SU-DHL-6 (cell line): Measurements from ENCODE around the gene DLG2.
"Not testable (repeated sequence)": the region's sequence is repeated elsewhere in the genome, so short reads cannot be mapped to it uniquely, and the experiment has no call there.

Experiments
- H2AFZ ChIP-seq: fragments of 200-600 bp; sonication (generic); 2 replicates; pipeline ENCODE4 v1.6.1; 2014; ENCODE audit warnings: low read depth, mild to moderate bottlenecking, moderate library complexity, mixed read lengths, antibody characterized with exemption, low read length; ENCODE audit not compliant: severe bottlenecking
- H3F3A ChIP-seq: fragments of 200-600 bp; shearing (Covaris generic); 2 replicates; pipeline ENCODE4 v1.6.0; 2016; ENCODE audit warnings: antibody characterized with exemption, mild to moderate bottlenecking; ENCODE audit not compliant: insufficient read depth
- H3K27ac ChIP-seq: fragments of 200-600 bp; sonication (generic); 2 replicates; pipeline ENCODE4 v1.5.1; 2016; ENCODE audit warnings: low read depth, mild to moderate bottlenecking, low read length, moderate library complexity, mixed read lengths
- H3K27me3 ChIP-seq: fragments of 200-600 bp; sonication (generic), shearing (Covaris generic); 2 replicates; pipeline ENCODE4 v1.6.0; 2014; ENCODE audit warnings: mild to moderate bottlenecking, low read length
- H3K36me3 ChIP-seq: fragments of 200-600 bp; sonication (generic); 2 replicates; pipeline ENCODE4 v1.6.1; 2014; ENCODE audit warnings: mild to moderate bottlenecking, low read length, mixed read lengths
- H3K4me2 ChIP-seq: fragments of 300-600, 200-600 bp; shearing (Covaris generic), sonication (generic); 2 replicates; pipeline ENCODE4 v1.6.0; 2014; ENCODE audit warnings: low read length, low read depth, mild to moderate bottlenecking; ENCODE audit not compliant: poor library complexity, severe bottlenecking
- H3K4me3 ChIP-seq: fragments of 200-600 bp; sonication (generic); 2 replicates; pipeline ENCODE4 v1.5.1; 2014; ENCODE audit warnings: antibody characterized with exemption, low read length, mild to moderate bottlenecking, mixed read lengths; ENCODE audit not compliant: insufficient read depth, poor library complexity, severe bottlenecking
- H3K79me2 ChIP-seq: fragments of 200-600 bp; sonication (generic); 2 replicates; pipeline ENCODE4 v1.6.1; 2014; ENCODE audit warnings: mild to moderate bottlenecking, low read length, moderate library complexity; ENCODE audit not compliant: insufficient read depth
- H3K9ac ChIP-seq: fragments of 200-600 bp; sonication (generic); 2 replicates; pipeline ENCODE4 v1.7.0; 2014; ENCODE audit warnings: mild to moderate bottlenecking, low read length
- H3K9me2 ChIP-seq: fragments of 200-600 bp; sonication (generic); replicated peaks from 2 replicates; pipeline ENCODE4 v1.6.1; 2014; ENCODE audit warnings: low read length; ENCODE audit not compliant: insufficient read depth
- H3K9me3 ChIP-seq: fragments of 200-600 bp; sonication (generic); 2 replicates; pipeline ENCODE4 v1.6.1; 2014; ENCODE audit warnings: low read length, mixed read lengths; ENCODE audit not compliant: insufficient read depth
- H4K20me1 ChIP-seq: fragments of 200-600 bp; sonication (generic); 2 replicates; pipeline ENCODE4 v1.6.1; 2014; ENCODE audit warnings: low read depth, mild to moderate bottlenecking, antibody characterized with exemption, low read length, moderate library complexity, mixed read lengths
- EZH2phosphoT487 ChIP-seq: fragments of 200-600 bp; sonication (generic), shearing (Covaris generic); conservative IDR thresholded peaks from 2 replicates; pipeline ENCODE4 v1.6.1; 2018; ENCODE audit warnings: mild to moderate bottlenecking, antibody characterized with exemption, low read length, moderate library complexity, mixed read lengths
- TF ChIP-seq, protein P1 (sequence below): fragments of 200-600 bp; sonication (generic); IDR thresholded peaks from one replicate; pipeline ENCODE4 v1.5.1; 2017; ENCODE audit warnings: antibody characterized with exemption, mild to moderate bottlenecking, low read length, moderate library complexity; ENCODE audit not compliant: insufficient read depth, poor library complexity, severe bottlenecking

The DLG2 gene

DNA sequence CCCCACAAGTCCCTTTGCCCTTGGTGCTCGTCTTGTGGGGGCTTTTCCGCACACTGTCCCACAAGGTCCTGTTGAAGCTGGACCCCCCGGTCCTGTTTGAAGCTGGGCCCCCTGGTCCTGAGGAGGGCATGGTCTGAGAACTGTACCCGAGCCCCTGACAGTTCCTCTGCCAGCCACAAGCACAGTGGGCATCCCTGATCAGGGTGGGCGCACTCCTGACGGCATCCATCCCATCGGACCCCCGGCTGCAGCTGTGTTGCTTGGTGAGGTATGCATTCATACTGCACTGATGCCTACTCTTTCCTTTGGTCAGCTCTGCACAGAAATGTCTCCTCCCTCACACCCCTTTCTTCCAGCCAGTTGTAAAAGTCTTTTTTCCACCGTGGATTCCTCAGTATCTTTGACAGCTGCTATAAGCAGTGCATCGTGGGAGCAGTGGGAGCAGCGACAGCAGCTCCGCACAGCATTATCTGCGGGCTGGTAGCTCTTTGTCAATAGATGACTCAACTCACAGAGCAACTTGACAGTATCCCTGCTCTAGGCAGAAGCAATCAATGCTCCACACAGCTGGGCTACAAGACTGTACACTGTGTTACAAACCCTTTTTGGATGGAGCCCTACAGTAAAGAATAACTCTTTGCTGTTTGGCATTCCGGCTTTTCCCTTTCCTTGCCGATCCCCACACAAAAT lies 1310.1 kb downstream of the DLG2 start:
- H3K27ac ChIP-seq, result no peak overlapping the region

DNA sequence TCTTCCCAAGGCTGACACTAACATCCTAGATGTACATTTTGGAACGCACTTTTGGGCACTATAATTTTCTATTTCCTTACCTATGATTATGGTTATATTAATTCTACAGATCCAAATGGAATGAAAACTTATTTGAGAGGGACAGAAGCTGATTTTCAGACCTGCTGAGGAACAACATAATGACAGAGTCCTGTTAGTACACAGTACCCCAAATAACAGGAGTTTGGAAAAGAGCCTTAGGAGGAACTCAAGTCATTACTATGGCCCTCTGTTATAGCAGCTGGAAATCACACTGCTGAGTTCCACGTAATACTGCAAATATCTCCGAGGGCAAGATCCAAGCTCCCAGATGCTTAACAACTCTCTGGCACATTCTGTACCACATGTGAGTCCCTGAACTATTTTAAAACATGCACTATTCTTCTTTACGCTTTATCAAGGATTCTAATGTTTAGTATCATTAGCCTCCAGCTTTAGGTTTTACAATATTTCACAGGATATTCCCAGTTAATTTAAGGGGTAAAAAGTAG lies 1313.2 kb downstream of the DLG2 start:
- Histone ChIP-seq H2AFZ (no peak overlapping the region), H3K27me3 (no peaks in the 10 kb centered on the region), H3K79me2 (no peaks in the 10 kb centered on the region), H4K20me1 (no peaks in the 10 kb centered on the region), H3K4me2 (no peak overlapping the region), H3K36me3 (no peaks in the 10 kb centered on the region), H3K4me3 (no peak overlapping the region), H3F3A (no peaks in the 10 kb centered on the region), H3K9me2 (no peaks in the 10 kb centered on the region), H3K27ac (no peak overlapping the region), H3K9ac (no peak overlapping the region), H3K9me3 (no peaks in the 10 kb centered on the region)
- TF ChIP-seq, protein P1, sequence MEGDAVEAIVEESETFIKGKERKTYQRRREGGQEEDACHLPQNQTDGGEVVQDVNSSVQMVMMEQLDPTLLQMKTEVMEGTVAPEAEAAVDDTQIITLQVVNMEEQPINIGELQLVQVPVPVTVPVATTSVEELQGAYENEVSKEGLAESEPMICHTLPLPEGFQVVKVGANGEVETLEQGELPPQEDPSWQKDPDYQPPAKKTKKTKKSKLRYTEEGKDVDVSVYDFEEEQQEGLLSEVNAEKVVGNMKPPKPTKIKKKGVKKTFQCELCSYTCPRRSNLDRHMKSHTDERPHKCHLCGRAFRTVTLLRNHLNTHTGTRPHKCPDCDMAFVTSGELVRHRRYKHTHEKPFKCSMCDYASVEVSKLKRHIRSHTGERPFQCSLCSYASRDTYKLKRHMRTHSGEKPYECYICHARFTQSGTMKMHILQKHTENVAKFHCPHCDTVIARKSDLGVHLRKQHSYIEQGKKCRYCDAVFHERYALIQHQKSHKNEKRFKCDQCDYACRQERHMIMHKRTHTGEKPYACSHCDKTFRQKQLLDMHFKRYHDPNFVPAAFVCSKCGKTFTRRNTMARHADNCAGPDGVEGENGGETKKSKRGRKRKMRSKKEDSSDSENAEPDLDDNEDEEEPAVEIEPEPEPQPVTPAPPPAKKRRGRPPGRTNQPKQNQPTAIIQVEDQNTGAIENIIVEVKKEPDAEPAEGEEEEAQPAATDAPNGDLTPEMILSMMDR, result no peak
- no peak for TF ChIP-seq EZH2phosphoT487

More for the DNA sequence above, 1310.1 kb downstream of the DLG2 start:
- no peaks in the 10 kb centered on the region for H3K27me3 ChIP-seq
- no peak overlapping the region for H3K9ac ChIP-seq
- H3K4me2 ChIP-seq, result no peak overlapping the region
- H3K4me3 ChIP-seq, result no peak overlapping the region
- TF ChIP-seq EZH2phosphoT487, result no peak
- TF ChIP-seq, protein P1, result no peak
- H3K36me3 ChIP-seq, result no peaks in the 10 kb centered on the region
- no peak overlapping the region for H2AFZ ChIP-seq
- H3K9me2 ChIP-seq, result no peaks in the 10 kb centered on the region
- H3F3A ChIP-seq, result no peaks in the 10 kb centered on the region
- H3K79me2 ChIP-seq, result no peaks in the 10 kb centered on the region
- H3K9me3 ChIP-seq, result no peaks in the 10 kb centered on the region
- H4K20me1 ChIP-seq, result no peaks in the 10 kb centered on the region

DNA sequence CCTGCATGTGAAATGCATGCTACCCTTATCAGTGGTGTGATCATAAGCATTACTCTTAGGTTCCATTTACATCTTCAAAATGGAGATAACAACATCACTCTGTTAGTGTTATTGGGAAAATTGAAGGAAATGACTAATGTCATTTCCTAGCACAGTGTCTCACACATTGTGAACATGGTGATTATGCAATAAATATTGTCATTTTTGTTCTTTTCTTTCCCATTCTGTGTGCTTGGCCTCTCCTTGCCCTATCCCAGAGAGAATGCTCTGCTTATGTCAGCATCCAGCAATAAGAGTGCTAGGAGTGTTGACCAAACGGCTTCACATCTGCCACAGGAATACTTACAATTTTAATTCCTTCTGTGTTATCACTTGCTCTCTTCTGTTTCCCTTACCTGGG lies 1316.9 kb downstream of the DLG2 start:
- H3K9ac ChIP-seq, result no peak overlapping the region
- no peaks in the 10 kb centered on the region for H3K9me3 ChIP-seq
- no peaks in the 10 kb centered on the region for H3K27me3 ChIP-seq
- H3K4me3 ChIP-seq, result no peak overlapping the region
- no peak for TF ChIP-seq EZH2phosphoT487
- TF ChIP-seq, protein P1, result no peak
- no peaks in the 10 kb centered on the region for H3K36me3 ChIP-seq
- H3K79me2 ChIP-seq, result no peaks in the 10 kb centered on the region
- no peak overlapping the region for H3K4me2 ChIP-seq
- H2AFZ ChIP-seq, result no peak overlapping the region
- no peaks in the 10 kb centered on the region for H3F3A ChIP-seq
- H4K20me1 ChIP-seq, result no peaks in the 10 kb centered on the region
- no peak overlapping the region for H3K27ac ChIP-seq
- no peaks in the 10 kb centered on the region for H3K9me2 ChIP-seq

DNA sequence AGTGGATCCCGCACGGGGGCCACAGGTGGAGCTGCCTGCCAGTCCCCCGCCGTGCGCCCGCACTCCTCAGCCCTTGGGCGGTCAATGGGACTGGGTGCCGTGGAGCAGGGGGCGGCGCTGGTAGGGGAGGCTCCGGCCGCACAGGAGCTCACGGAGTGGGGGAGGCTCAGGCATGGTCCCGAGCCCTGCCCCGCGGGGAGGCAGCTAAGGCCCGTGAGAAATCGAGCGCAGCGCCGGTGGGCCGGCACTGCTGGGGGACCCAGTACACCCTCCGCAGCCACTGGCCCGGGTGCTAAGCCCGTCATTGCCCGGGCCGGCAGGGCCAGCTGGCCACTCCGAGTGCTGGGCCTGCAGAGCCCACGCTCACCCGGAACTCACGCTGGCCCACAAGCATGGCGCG lies 1318.7 kb downstream of the DLG2 start:
- H3K27me3 ChIP-seq, H3K9me2 ChIP-seq, H3K36me3 ChIP-seq, H3K4me2 ChIP-seq, H4K20me1 ChIP-seq, H3K9me3 ChIP-seq, H3K79me2 ChIP-seq, H3K27ac ChIP-seq, H2AFZ ChIP-seq, H3F3A ChIP-seq, H3K9ac ChIP-seq, H3K4me3 ChIP-seq: not testable (repeated sequence)
